PFSK-1 (cell line): Measurements from ENCODE around the gene ECT2L.

Experiments
- FOXP2 ChIP-seq: optimal IDR thresholded peaks from 2 replicates; pipeline ENCODE3; 2011; ENCODE audit warnings: borderline replicate concordance, control low read depth, inconsistent platforms; ENCODE audit not compliant: insufficient read depth; ENCODE audit errors: extremely low read length, extremely low read depth
- POLR2AphosphoS5 ChIP-seq: IDR thresholded peaks from 2 replicates; pipeline ENCODE4 v1.6.1; 2012; ENCODE audit warnings: low read depth, mild to moderate bottlenecking, control low read depth, low read length, moderate library complexity
- SIN3A ChIP-seq: IDR thresholded peaks from 2 replicates; pipeline ENCODE4 v1.6.1; 2012; ENCODE audit warnings: mild to moderate bottlenecking, low read length, moderate library complexity, borderline replicate concordance; ENCODE audit not compliant: insufficient read depth
- TAF1 ChIP-seq: IDR thresholded peaks from 2 replicates; pipeline ENCODE4 v1.6.1; 2012; ENCODE audit warnings: low read length, control low read depth, borderline replicate concordance; ENCODE audit not compliant: insufficient read depth
- TF ChIP-seq, protein P1 (sequence below), 2 experiments: IDR thresholded peaks; 2 replicates each; pipeline versions ENCODE4 v1.6.1 to v1.8.0; 2011 to 2012; ENCODE audit warnings: low read depth in 2 of 2, low read length in 2 of 2, control low read depth in 1 of 2, inconsistent platforms in 1 of 2, mild to moderate bottlenecking in 1 of 2, moderate library complexity in 1 of 2; ENCODE audit not compliant: insufficient read depth in 1 of 2

DNA sequence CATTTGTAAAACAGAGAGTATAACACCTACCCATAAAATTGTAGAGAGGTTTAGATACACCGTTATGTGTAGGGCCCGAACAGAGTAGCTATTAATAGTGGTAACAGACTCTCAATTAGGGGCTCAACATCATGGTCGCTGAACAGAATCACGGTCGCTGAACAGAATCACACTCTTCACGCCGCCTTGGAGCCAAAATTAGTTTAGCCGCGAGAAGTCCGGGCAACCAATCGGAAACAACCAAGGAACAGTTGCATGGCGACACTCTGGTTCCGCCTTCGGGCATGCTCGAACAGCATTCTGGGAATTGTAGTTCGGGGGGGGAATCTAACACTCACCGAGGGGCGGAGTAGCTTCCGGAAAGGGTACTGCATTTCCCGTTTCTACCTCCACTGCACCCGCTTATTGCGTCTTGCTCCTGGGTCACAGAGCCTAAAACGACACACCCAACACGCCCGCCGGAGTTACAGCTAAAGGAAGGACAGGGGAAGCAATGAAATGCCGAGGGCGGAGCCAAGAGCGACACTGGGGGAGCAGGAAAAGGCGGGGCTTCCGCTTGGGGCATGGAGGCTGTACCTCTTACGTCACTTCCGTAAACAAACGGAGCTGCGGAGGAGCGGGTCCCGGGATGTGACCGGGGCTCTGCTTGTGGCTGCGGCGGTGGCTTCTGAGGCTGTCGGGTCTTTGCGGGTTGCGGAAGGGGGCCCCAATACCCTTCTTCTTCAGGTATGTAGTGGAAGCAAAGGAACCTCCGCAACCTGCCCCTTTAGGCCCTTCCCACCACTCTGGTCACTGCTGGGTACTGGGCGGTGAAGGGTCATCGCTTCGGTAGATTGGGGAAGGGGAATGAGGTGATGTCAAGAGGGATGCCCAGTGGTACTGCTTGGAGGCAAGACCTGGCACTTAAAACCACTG is 22.5 kb upstream of the ECT2L start, which contains the start of gene CCDC28A:
- TF ChIP-seq POLR2AphosphoS5, result peak; percentile 81; the same call in 1 of the 2 replicates
- TF ChIP-seq, protein P1, sequence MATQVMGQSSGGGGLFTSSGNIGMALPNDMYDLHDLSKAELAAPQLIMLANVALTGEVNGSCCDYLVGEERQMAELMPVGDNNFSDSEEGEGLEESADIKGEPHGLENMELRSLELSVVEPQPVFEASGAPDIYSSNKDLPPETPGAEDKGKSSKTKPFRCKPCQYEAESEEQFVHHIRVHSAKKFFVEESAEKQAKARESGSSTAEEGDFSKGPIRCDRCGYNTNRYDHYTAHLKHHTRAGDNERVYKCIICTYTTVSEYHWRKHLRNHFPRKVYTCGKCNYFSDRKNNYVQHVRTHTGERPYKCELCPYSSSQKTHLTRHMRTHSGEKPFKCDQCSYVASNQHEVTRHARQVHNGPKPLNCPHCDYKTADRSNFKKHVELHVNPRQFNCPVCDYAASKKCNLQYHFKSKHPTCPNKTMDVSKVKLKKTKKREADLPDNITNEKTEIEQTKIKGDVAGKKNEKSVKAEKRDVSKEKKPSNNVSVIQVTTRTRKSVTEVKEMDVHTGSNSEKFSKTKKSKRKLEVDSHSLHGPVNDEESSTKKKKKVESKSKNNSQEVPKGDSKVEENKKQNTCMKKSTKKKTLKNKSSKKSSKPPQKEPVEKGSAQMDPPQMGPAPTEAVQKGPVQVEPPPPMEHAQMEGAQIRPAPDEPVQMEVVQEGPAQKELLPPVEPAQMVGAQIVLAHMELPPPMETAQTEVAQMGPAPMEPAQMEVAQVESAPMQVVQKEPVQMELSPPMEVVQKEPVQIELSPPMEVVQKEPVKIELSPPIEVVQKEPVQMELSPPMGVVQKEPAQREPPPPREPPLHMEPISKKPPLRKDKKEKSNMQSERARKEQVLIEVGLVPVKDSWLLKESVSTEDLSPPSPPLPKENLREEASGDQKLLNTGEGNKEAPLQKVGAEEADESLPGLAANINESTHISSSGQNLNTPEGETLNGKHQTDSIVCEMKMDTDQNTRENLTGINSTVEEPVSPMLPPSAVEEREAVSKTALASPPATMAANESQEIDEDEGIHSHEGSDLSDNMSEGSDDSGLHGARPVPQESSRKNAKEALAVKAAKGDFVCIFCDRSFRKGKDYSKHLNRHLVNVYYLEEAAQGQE (IDR thresholded peaks at IDR 0.05; ENCODE audit: insufficient read depth in 1 of 2, low read depth in 2 of 2, low read length in 2 of 2), result no peak; a peak in 1 of 4 replicates
- TF ChIP-seq SIN3A, result peak; percentile 96; the same call in 1 of the 2 replicates
- TF ChIP-seq TAF1, result peak; percentile 68; the same call in 1 of the 2 replicates
- TF ChIP-seq FOXP2, result peak; percentile 99
